ENCODE measurements around the gene NOL8.

- TF ChIP-seq TEAD4 (IDR thresholded peaks at IDR 0.05): no peak
- TF ChIP-seq EP300 (IDR thresholded peaks at IDR 0.05; ENCODE audit: borderline replicate concordance): no peak
- TF ChIP-seq CEBPB (IDR thresholded peaks at IDR 0.05): no peak
- TF ChIP-seq RAD21 (IDR thresholded peaks at IDR 0.05; ENCODE audit: low read depth): no peak
- TF ChIP-seq, protein P1, sequence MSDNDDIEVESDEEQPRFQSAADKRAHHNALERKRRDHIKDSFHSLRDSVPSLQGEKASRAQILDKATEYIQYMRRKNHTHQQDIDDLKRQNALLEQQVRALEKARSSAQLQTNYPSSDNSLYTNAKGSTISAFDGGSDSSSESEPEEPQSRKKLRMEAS (IDR thresholded peaks at IDR 0.05): no peak
- no peak for TF ChIP-seq NFIC (IDR thresholded peaks at IDR 0.05)
- TF ChIP-seq EGR1 (IDR thresholded peaks at IDR 0.05): no peak
- TF ChIP-seq YY1 (IDR thresholded peaks at IDR 0.05; ENCODE audit: low read depth): no peak; the same call in 1 of the 2 replicates
- TF ChIP-seq, protein P2, sequence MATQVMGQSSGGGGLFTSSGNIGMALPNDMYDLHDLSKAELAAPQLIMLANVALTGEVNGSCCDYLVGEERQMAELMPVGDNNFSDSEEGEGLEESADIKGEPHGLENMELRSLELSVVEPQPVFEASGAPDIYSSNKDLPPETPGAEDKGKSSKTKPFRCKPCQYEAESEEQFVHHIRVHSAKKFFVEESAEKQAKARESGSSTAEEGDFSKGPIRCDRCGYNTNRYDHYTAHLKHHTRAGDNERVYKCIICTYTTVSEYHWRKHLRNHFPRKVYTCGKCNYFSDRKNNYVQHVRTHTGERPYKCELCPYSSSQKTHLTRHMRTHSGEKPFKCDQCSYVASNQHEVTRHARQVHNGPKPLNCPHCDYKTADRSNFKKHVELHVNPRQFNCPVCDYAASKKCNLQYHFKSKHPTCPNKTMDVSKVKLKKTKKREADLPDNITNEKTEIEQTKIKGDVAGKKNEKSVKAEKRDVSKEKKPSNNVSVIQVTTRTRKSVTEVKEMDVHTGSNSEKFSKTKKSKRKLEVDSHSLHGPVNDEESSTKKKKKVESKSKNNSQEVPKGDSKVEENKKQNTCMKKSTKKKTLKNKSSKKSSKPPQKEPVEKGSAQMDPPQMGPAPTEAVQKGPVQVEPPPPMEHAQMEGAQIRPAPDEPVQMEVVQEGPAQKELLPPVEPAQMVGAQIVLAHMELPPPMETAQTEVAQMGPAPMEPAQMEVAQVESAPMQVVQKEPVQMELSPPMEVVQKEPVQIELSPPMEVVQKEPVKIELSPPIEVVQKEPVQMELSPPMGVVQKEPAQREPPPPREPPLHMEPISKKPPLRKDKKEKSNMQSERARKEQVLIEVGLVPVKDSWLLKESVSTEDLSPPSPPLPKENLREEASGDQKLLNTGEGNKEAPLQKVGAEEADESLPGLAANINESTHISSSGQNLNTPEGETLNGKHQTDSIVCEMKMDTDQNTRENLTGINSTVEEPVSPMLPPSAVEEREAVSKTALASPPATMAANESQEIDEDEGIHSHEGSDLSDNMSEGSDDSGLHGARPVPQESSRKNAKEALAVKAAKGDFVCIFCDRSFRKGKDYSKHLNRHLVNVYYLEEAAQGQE (IDR thresholded peaks at IDR 0.05; ENCODE audit: low read depth): no peak
- no peak for TF ChIP-seq TAF1 (IDR thresholded peaks at IDR 0.05; ENCODE audit: low read depth)
- no peak for TF ChIP-seq USF1 (IDR thresholded peaks at IDR 0.05)
- TF ChIP-seq TCF12 (IDR thresholded peaks at IDR 0.05; ENCODE audit: low read depth): no peak
Measured at GRCh38 chr9:92325991-92326500, 896 bp upstream of the NOL8 start.

All from Ishikawa (cell line).